BJ (cell line): ENCODE measurements around the gene ERRFI1. TPM values are rescaled to one million over a fixed set of nuclear protein-coding genes. Genes with fewer than 3 reads are reported as not detected.

Source experiments
- CTCF ChIA-PET: fragments of 350-600 bp; formaldehyde crosslinking; extraction: SDS; loops from one replicate; lab custom pipeline; 2021; ENCODE audit warnings: antibody characterized with exemption, inconsistent platforms; lab: Yijun Ruan, JAX
- POLR2A ChIA-PET: fragments of 300-600 bp; sonication (Branson Sonifier 250); formaldehyde crosslinking; extraction: SDS; loops from one replicate; lab custom pipeline; 2021; ENCODE audit warnings: antibody characterized with exemption; lab: Charles Lee
- DNase-seq: peaks from one replicate; pipeline ENCODE4 v3.0.0-alpha.2; 2011; ENCODE audit warnings: low read depth
- H3K27me3 ChIP-seq: 2 replicates; pipeline ENCODE4 v1.6.0; 2011; ENCODE audit warnings: low read length; ENCODE audit not compliant: control insufficient read depth, insufficient read depth
- H3K36me3 ChIP-seq: 2 replicates; pipeline ENCODE4 v1.5.1; 2011; ENCODE audit warnings: low read length; ENCODE audit not compliant: control insufficient read depth, insufficient read depth
- H3K4me3 ChIP-seq: 2 replicates; pipeline ENCODE4 v1.5.1; 2011; ENCODE audit warnings: low read depth, mild to moderate bottlenecking, control low read depth, low read length
- CTCF ChIP-seq: IDR thresholded peaks from 2 replicates; pipeline ENCODE4 v1.5.1; 2011; ENCODE audit warnings: low read depth, mild to moderate bottlenecking, control low read depth, inconsistent platforms, low read length, moderate library complexity; ENCODE audit not compliant: insufficient read depth
- polyA plus RNA-seq: library from polyadenylated mRNA; depleted of rRNA; stranded (reverse); fragments of >200 nt; gene quantifications from 2 replicates; pipeline ENCODE4 v1.2.3, GENCODE V29; 2011

The ERRFI1 gene
- polyA plus RNA-seq, 1 experiment, result 20.5 TPM

- H3K27me3 ChIP-seq, result no peaks in the 10 kb centered on the region
- TF ChIP-seq CTCF, result no peak
- no peaks in the 10 kb centered on the region for H3K36me3 ChIP-seq
- ChIA-PET POLR2A (interaction anchor here (0.6 kb wide), 1 partner anchor 144 kb away, joined by 5 read pairs; no protein-coding TSS in a partner anchor), CTCF (interaction anchor here (1.1 to 2.0 kb wide), 2 partner anchors 9 to 308 kb away, joined by 4 to 8 read pairs; no protein-coding TSS in a partner anchor)
- peak; percentile 73 for DNase-seq
- H3K4me3 ChIP-seq, result no peak overlapping the region
Observed at GRCh38 chr1:8040586-8040985, 14.5 kb upstream of the ERRFI1 start.

GRCh38 chr1:8039071-8039470 lies 13.0 kb upstream of the ERRFI1 start:
- no peak for DNase-seq
- Histone ChIP-seq H3K36me3 (no peaks in the 10 kb centered on the region), H3K27me3 (no peaks in the 10 kb centered on the region), H3K4me3 (no peak overlapping the region)
- no peak for TF ChIP-seq CTCF
- POLR2A ChIA-PET, result no interaction called here
- CTCF ChIA-PET, result no interaction called here

GRCh38 chr1:8035289-8035688 lies 9.2 kb upstream of the ERRFI1 start:
- no peaks in the 10 kb centered on the region for H3K36me3 ChIP-seq
- ChIA-PET POLR2A (no interaction called here), CTCF (no interaction called here)
- no peak overlapping the region for H3K4me3 ChIP-seq
- no peaks in the 10 kb centered on the region for H3K27me3 ChIP-seq
- no peak for TF ChIP-seq CTCF
- DNase-seq, result no peak

GRCh38 chr1:8033322-8033721 lies 7.2 kb upstream of the ERRFI1 start:
- Histone ChIP-seq H3K4me3 (no peak overlapping the region), H3K27me3 (no peaks in the 10 kb centered on the region), H3K36me3 (no peaks in the 10 kb centered on the region)
- CTCF ChIA-PET, result interaction anchor here (1.2 to 3.9 kb wide), 6 partner anchors 19 to 315 kb away, joined by 3 to 40 read pairs (median 7); no protein-coding TSS in a partner anchor
- no peak for DNase-seq
- POLR2A ChIA-PET, result no interaction called here
- no peak for TF ChIP-seq CTCF

- ChIA-PET POLR2A (no interaction called here), CTCF (interaction anchor here (0.7 to 3.9 kb wide), 19 partner anchors 9 to 316 kb away, joined by 3 to 40 read pairs (median 4); no protein-coding TSS in a partner anchor)
- no peaks in the 10 kb centered on the region for H3K27me3 ChIP-seq
Observed at GRCh38 chr1:8032366-8032910, 6.3 kb upstream of the ERRFI1 start.

More at GRCh38 chr1:8032366-8032910, 6.3 kb upstream of the ERRFI1 start:
- no peak for TF ChIP-seq CTCF
- DNase-seq, result no peak
- Histone ChIP-seq H3K4me3 (no peak overlapping the region), H3K36me3 (no peaks in the 10 kb centered on the region)
